IMR-90 (cell line): Measurements from ENCODE around the gene CENPV. TPM values are rescaled to one million over a fixed set of nuclear protein-coding genes. Genes with fewer than 3 reads are reported as not detected.

Experiments used
- ATAC-seq: fragments of 200-7000 bp; cut with Tn5 transposase; 2 replicates; pipeline ENCODE4 v1.9.1; 2020; ENCODE audit warnings: low read depth, mild to moderate bottlenecking, moderate library complexity
- BruUV-seq: library from RNA; stranded (reverse); fragments of 400-500 nt; replicated peaks from 2 replicates; lab custom pipeline; 2021; lab: Mats Ljungman, UMichigan
- CTCF ChIA-PET: fragments of 300-600 bp; formaldehyde crosslinking; extraction: SDS; loops from one replicate; lab custom pipeline; 2021; ENCODE audit warnings: antibody characterized with exemption; lab: Yijun Ruan, JAX
- POLR2A ChIA-PET: fragments of 300-600 bp; sonication (Branson Sonifier 250); formaldehyde crosslinking; loops from one replicate; lab custom pipeline; 2022; ENCODE audit warnings: antibody characterized with exemption; ENCODE audit not compliant: unreplicated experiment; lab: Charles Lee
- DNase-seq: peaks from one replicate; pipeline ENCODE4 v3.0.0; 2013
- H2AFZ ChIP-seq: replicated peaks from 2 replicates; pipeline ENCODE3; 2013; ENCODE audit warnings: low read length, mild to moderate bottlenecking; ENCODE audit not compliant: poor library complexity
- H2AK5ac ChIP-seq: 2 replicates; pipeline ENCODE4 v1.6.1; 2013; ENCODE audit warnings: low read depth, low read length, inconsistent platforms
- H2AK9ac ChIP-seq: replicated peaks from 2 replicates; pipeline ENCODE3; 2013; ENCODE audit warnings: mild to moderate bottlenecking, low read depth, low read length, moderate library complexity; ENCODE audit not compliant: poor library complexity
- H2BK120ac ChIP-seq: 2 replicates; pipeline ENCODE4 v1.6.1; 2013; ENCODE audit warnings: low read depth, low read length, inconsistent platforms
- H2BK15ac ChIP-seq: 3 replicates; pipeline ENCODE4 v1.6.1; 2013; ENCODE audit warnings: low read depth, low read length, inconsistent platforms
- H2BK20ac ChIP-seq: 2 replicates; pipeline ENCODE4 v1.6.1; 2013; ENCODE audit warnings: low read depth, mild to moderate bottlenecking, inconsistent platforms, low read length, moderate library complexity
- H2BK5ac ChIP-seq: 2 replicates; pipeline ENCODE4 v1.6.1; 2013; ENCODE audit warnings: mild to moderate bottlenecking, low read depth, low read length, inconsistent platforms; ENCODE audit not compliant: poor library complexity, severe bottlenecking
- H3K14ac ChIP-seq: replicated peaks from 2 replicates; pipeline ENCODE4 v1.6.1; 2013; ENCODE audit warnings: low read depth, low read length, inconsistent platforms
- H3K18ac ChIP-seq: 2 replicates; pipeline ENCODE4 v1.6.1; 2013; ENCODE audit warnings: low read depth, low read length, control low read depth
- H3K23ac ChIP-seq: 2 replicates; pipeline ENCODE4 v1.6.1; 2013; ENCODE audit warnings: low read depth, low read length, inconsistent platforms
- H3K27ac ChIP-seq: 2 replicates; pipeline ENCODE4 v1.5.1; 2013; ENCODE audit warnings: mild to moderate bottlenecking, control low read depth, low read length; ENCODE audit not compliant: insufficient read depth
- H3K27me3 ChIP-seq: 2 replicates; pipeline ENCODE4 v1.6.1; 2013; ENCODE audit warnings: low read length; ENCODE audit not compliant: control insufficient read depth, insufficient read depth
- H3K36me3 ChIP-seq: 2 replicates; pipeline ENCODE4 v1.6.1; 2013; ENCODE audit warnings: low read length, mixed read lengths; ENCODE audit not compliant: control insufficient read depth, insufficient read depth
- H3K4ac ChIP-seq: 2 replicates; pipeline ENCODE4 v1.6.1; 2013; ENCODE audit warnings: low read depth, low read length, inconsistent platforms
- H3K4me1 ChIP-seq: 2 replicates; pipeline ENCODE4 v1.6.1; 2013; ENCODE audit warnings: low read length, mixed read lengths; ENCODE audit not compliant: control insufficient read depth, insufficient read depth
- H3K4me2 ChIP-seq: 2 replicates; pipeline ENCODE4 v1.6.1; 2013; ENCODE audit warnings: low read depth, mild to moderate bottlenecking, control low read depth, low read length, moderate library complexity
- H3K4me3 ChIP-seq: 2 replicates; pipeline ENCODE4 v1.5.1; 2013; ENCODE audit warnings: low read depth, mild to moderate bottlenecking, control low read depth, low read length, moderate library complexity; ENCODE audit not compliant: insufficient read depth
- H3K56ac ChIP-seq: 2 replicates; pipeline ENCODE4 v1.6.1; 2013; ENCODE audit warnings: low read length, inconsistent platforms; ENCODE audit not compliant: insufficient read depth; ENCODE audit errors: extremely low read depth
- H3K79me1 ChIP-seq, 2 experiments: 2 replicates each; pipeline ENCODE4 v1.6.1; 2013; ENCODE audit warnings: low read length in 2 of 2, inconsistent platforms in 1 of 2, low read depth in 1 of 2
- H3K9ac ChIP-seq: 2 replicates; pipeline ENCODE4 v1.6.1; 2013; ENCODE audit warnings: low read depth, low read length, control low read depth
- H3K9me1 ChIP-seq: 2 replicates; pipeline ENCODE4 v1.6.1; 2013; ENCODE audit warnings: low read length, inconsistent platforms; ENCODE audit not compliant: insufficient read depth
- H3K9me3 ChIP-seq: 2 replicates; pipeline ENCODE4 v1.6.1; 2013; ENCODE audit warnings: low read length; ENCODE audit not compliant: control insufficient read depth, insufficient read depth
- H4K20me1 ChIP-seq: 2 replicates; pipeline ENCODE4 v1.6.1; 2013; ENCODE audit warnings: low read length, inconsistent platforms; ENCODE audit not compliant: insufficient read depth
- H4K5ac ChIP-seq: 2 replicates; pipeline ENCODE4 v1.6.1; 2013; ENCODE audit warnings: mild to moderate bottlenecking, low read depth, low read length, control low read depth
- H4K8ac ChIP-seq, 2 experiments: 2 replicates each; pipeline ENCODE4 v1.6.1; 2013; ENCODE audit warnings: low read depth in 2 of 2, low read length in 2 of 2, control low read depth in 1 of 2, inconsistent platforms in 1 of 2
- H4K91ac ChIP-seq: 2 replicates; pipeline ENCODE4 v1.6.1; 2013; ENCODE audit warnings: low read depth, low read length, inconsistent platforms; ENCODE audit not compliant: insufficient read depth
- BHLHE40 ChIP-seq: fragments of 150-350 bp; IDR thresholded peaks from 2 replicates; pipeline ENCODE4 v1.6.1; 2016; ENCODE audit warnings: mild to moderate bottlenecking, low read depth, low read length
- CEBPB ChIP-seq: IDR thresholded peaks from 2 replicates; pipeline ENCODE4 v1.6.1; 2012; ENCODE audit warnings: low read depth, low read length, improper control_type of control experiment
- CHD1 ChIP-seq: IDR thresholded peaks from 2 replicates; pipeline ENCODE4 v1.6.1; 2012; ENCODE audit warnings: low read depth, low read length, improper control_type of control experiment
- CTCF ChIP-seq: conservative IDR thresholded peaks from 2 replicates; pipeline ENCODE4 v1.5.1; 2012; ENCODE audit warnings: mild to moderate bottlenecking, low read depth, low read length, improper control_type of control experiment
- MAZ ChIP-seq: IDR thresholded peaks from 2 replicates; pipeline ENCODE4 v1.6.1; 2012; ENCODE audit warnings: low read depth, mild to moderate bottlenecking, low read length, improper control_type of control experiment, moderate library complexity, borderline replicate concordance
- POLR2A ChIP-seq: IDR thresholded peaks from 2 replicates; pipeline ENCODE4 v1.6.1; 2012; ENCODE audit warnings: mild to moderate bottlenecking, low read depth, low read length
- RAD21 ChIP-seq: IDR thresholded peaks from 2 replicates; pipeline ENCODE4 v1.6.1; 2012; ENCODE audit warnings: low read length, improper control_type of control experiment
- RCOR1 ChIP-seq: IDR thresholded peaks from 2 replicates; pipeline ENCODE4 v1.6.1; 2012; ENCODE audit warnings: mild to moderate bottlenecking, low read length, improper control_type of control experiment; ENCODE audit not compliant: insufficient replicate concordance
- RFX5 ChIP-seq: IDR thresholded peaks from 2 replicates; pipeline ENCODE4 v1.8.0; 2012; ENCODE audit warnings: low read depth, mild to moderate bottlenecking, low read length, moderate library complexity
- WGBS, 2 experiments: methylation state at CpG; one replicate each; pipeline versions ENCODE4 v1.1.5 to v1.1.7; 2013; ENCODE audit warnings: missing lambda C conversion rate in 2 of 2; ENCODE audit not compliant: insufficient read length in 1 of 2; ENCODE audit errors: extremely low coverage in 2 of 2; 5-methylcytosine and 5-hydroxymethylcytosine counted together
- dilution Hi-C: fragments of 300-500 bp; cut with HindIII; formaldehyde crosslinking; loops from one replicate; pipeline ENCODE4 v1.14.3; 2018; ENCODE audit warnings: low sequenced_read_pairs; ENCODE audit not compliant: unreplicated experiment
- in situ Hi-C: fragments of 300-500 bp; cut with MboI; formaldehyde crosslinking; loops from 3 replicates; pipeline ENCODE4 v1.14.3; 2019; ENCODE audit warnings: low sequenced_read_pairs, inconsistent platforms, mixed read lengths
- intact Hi-C: fragments of 100-400 bp; cut with micrococcal nuclease; formaldehyde crosslinking; loops from 2 replicates; pipeline ENCODE4 v1.10.0; 2022
- polyA plus RNA-seq, 3 experiments: library from polyadenylated mRNA; depleted of rRNA; stranded (reverse); fragments of >200 nt; gene quantifications; 2 replicates each; pipeline ENCODE4 v1.2.3, GENCODE V29; 2012; ENCODE audit warnings: low replicate concordance in 1 of 3
- total RNA-seq: library from RNA; depleted of rRNA; stranded (reverse); fragments of >200 nt; gene quantifications from 2 replicates; pipeline ENCODE4 v1.2.3, GENCODE V29; 2012
- TF ChIP-seq, protein P1 (sequence below): fragments of 150-350 bp; IDR thresholded peaks from 2 replicates; pipeline ENCODE4 v1.6.1; 2016; ENCODE audit warnings: low read depth, mild to moderate bottlenecking, low read length, moderate library complexity, borderline replicate concordance

Gene CENPV
- total and polyA plus RNA-seq, 2 of the 4 experiments (the other 2 are of a cell fraction), result 35.3 to 49.8 TPM

DNA sequence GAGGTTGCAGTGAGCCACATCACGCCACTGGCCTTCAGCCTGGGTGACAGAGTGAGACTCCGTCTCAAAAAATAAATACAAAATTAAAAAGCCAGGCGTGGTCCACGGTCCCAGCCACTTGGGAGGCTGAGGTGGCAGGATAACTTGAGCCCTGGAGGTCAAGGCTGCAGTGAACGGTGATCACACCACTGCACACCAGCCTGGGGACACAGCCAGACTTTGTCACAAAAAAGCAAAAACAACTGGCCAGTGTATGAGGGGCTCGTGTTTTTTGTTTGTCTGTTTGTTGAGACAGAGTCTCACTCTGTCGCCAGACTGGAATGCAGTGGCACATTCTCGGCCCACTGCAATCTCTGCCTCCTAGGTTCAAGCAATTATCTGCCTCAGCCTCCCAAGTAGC, 26.4 kb upstream of the CENPV start (continued):
- TF ChIP-seq, protein P1, sequence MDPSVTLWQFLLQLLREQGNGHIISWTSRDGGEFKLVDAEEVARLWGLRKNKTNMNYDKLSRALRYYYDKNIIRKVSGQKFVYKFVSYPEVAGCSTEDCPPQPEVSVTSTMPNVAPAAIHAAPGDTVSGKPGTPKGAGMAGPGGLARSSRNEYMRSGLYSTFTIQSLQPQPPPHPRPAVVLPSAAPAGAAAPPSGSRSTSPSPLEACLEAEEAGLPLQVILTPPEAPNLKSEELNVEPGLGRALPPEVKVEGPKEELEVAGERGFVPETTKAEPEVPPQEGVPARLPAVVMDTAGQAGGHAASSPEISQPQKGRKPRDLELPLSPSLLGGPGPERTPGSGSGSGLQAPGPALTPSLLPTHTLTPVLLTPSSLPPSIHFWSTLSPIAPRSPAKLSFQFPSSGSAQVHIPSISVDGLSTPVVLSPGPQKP, result no peak

GRCh38 chr17:16378636-16379282, 25.5 kb upstream of the CENPV start:
- no peak overlapping the region for H3K23ac ChIP-seq
- H3K9me1 ChIP-seq, result no peaks in the 10 kb centered on the region
- 0 out of 2 replicates have a peak overlapping the region, but pooled peaks have one; percentile 28 for H2AK5ac ChIP-seq
- no peak for ATAC-seq
- no peak overlapping the region for H4K5ac ChIP-seq
- H3K18ac ChIP-seq, result no peak overlapping the region
- CTCF ChIA-PET, result interaction anchor here (0.5 to 1.8 kb wide), 2 partner anchors 15 to 66 kb away, joined by 3 to 5 read pairs; no protein-coding TSS in a partner anchor
- 0 out of 2 replicates have a peak overlapping the region, but pooled peaks have one; percentile 26 for H3K4ac ChIP-seq
- POLR2A ChIA-PET, result no interaction called here
- in situ Hi-C loops (no loop called here), dilution Hi-C loops (no loop called here), intact Hi-C loops (no loop called here)
- H2BK120ac ChIP-seq, result no peak overlapping the region
- H4K91ac ChIP-seq, result no peak overlapping the region
- no peak overlapping the region for H3K56ac ChIP-seq
- peak overlapping the region in 1 of 2 experiments; percentile 40; a peak in 1 of 4 replicates for H4K8ac ChIP-seq
- H4K20me1 ChIP-seq, result peaks cover 29% of the 10 kb centered on the region
- no peak overlapping the region for H3K9ac ChIP-seq
- no peaks in the 10 kb centered on the region for H3K27me3 ChIP-seq
- H3K14ac ChIP-seq, result no peak overlapping the region
- no peak for DNase-seq
- TF ChIP-seq CTCF (no peak), CHD1 (no peak), RFX5 (no peak), RAD21 (no peak), POLR2A (no peak), BHLHE40 (no peak), RCOR1 (no peak), MAZ (no peak), CEBPB (no peak)
- TF ChIP-seq, protein P1, result no peak
- H3K79me1 ChIP-seq, result peaks cover 7 to 17% of the 10 kb centered on the region in 2 experiments; a peak in 3 of 4 replicates
- H2BK5ac ChIP-seq, result no peak overlapping the region
- no peak overlapping the region for H2BK15ac ChIP-seq
- no peak overlapping the region for H3K27ac ChIP-seq
- H3K4me1 ChIP-seq, result peaks cover 4% of the 10 kb centered on the region; the same call in 1 of the 2 replicates
- H3K4me3 ChIP-seq, result no peak overlapping the region
- 95% methylated on average over 3 of the region's 17 CpGs; no CpG with 5 or more reads in 1 of the 2 experiments for WGBS, 2 experiments
- no peak overlapping the region for H2AK9ac ChIP-seq
- no peak overlapping the region for H2BK20ac ChIP-seq
- peaks cover 19% of the 10 kb centered on the region for H3K36me3 ChIP-seq
- H3K9me3 ChIP-seq, result no peaks in the 10 kb centered on the region
- peak overlapping the region; percentile 48 for H2AFZ ChIP-seq
- H3K4me2 ChIP-seq, result no peak overlapping the region
- no TSS peak for BruUV-seq
